Left kidney (tissue), 2 donors: ENCODE measurements around the gene CLEC4M. TPM values are rescaled to one million over a fixed set of nuclear protein-coding genes. Genes with fewer than 3 reads are reported as not detected.
"Not testable (repeated sequence)": the region's sequence is repeated elsewhere in the genome, so short reads cannot be mapped to it uniquely, and the experiment has no call there.

ENCODE experiments used
- DNase-seq: peaks from one replicate; pipeline ENCODE4 v3.0.0-alpha.2; 2013
- polyA plus RNA-seq: library from polyadenylated mRNA; unstranded; fragments of 120-200 nt; gene quantifications from one replicate; pipeline ENCODE4 v1.2.1, GENCODE V29; 2013; ENCODE audit not compliant: insufficient read length

Gene CLEC4M
- polyA plus RNA-seq, 1 donor: 1.8 TPM

- DNase-seq: no peak
These were observed 48.9 kb downstream of the CLEC4M start for GRCh38 chr19:7811989-7812388.

- DNase-seq: no peak
These were observed 52.3 kb downstream of the CLEC4M start for GRCh38 chr19:7815325-7815724.

GRCh38 chr19:7816040-7816439, 53.0 kb downstream of the CLEC4M start:
- not testable (repeated sequence) for DNase-seq

- no peak for DNase-seq
These were observed 54.8 kb downstream of the CLEC4M start for GRCh38 chr19:7817801-7818200.

GRCh38 chr19:7818806-7819205, 55.8 kb downstream of the CLEC4M start:
- no peak for DNase-seq

Other genes with a start within 250 kb of the CLEC4M start
- 34.6 TPM for gene ZNF358, start 247.1 kb upstream of the CLEC4M start, polyA plus RNA-seq
- 17.0 TPM for gene MCOLN1, start 240.6 kb upstream of the CLEC4M start, polyA plus RNA-seq
- 35.1 TPM for gene PNPLA6, start 227.5 kb upstream of the CLEC4M start, polyA plus RNA-seq
- 18.9 TPM for gene CAMSAP3, start 167.4 kb upstream of the CLEC4M start, polyA plus RNA-seq
- 29.4 TPM for gene XAB2, start 133.7 kb upstream of the CLEC4M start, polyA plus RNA-seq
- 114 TPM for gene PET100, start 133.4 kb upstream of the CLEC4M start, polyA plus RNA-seq
- 0.80 TPM for gene PCP2, start 129.5 kb upstream of the CLEC4M start, polyA plus RNA-seq
- gene STXBP2, start 126.1 kb upstream of the CLEC4M start, polyA plus RNA-seq: 74.5 TPM
- gene RETN, start 94.2 kb upstream of the CLEC4M start, polyA plus RNA-seq: 0.40 TPM
- not detected for gene MCEMP1, start 86.2 kb upstream of the CLEC4M start, polyA plus RNA-seq
- 34.1 TPM for gene TRAPPC5, start 82.4 kb upstream of the CLEC4M start, polyA plus RNA-seq
- gene FCER2, start 61.1 kb upstream of the CLEC4M start, polyA plus RNA-seq: not detected
- gene CLEC4G, start 31.1 kb upstream of the CLEC4M start, polyA plus RNA-seq: not detected
- 1.4 TPM for gene CD209, start 15.7 kb upstream of the CLEC4M start, polyA plus RNA-seq
- gene EVI5L, start 67.0 kb downstream of the CLEC4M start, polyA plus RNA-seq: 16.5 TPM
- gene PRR36, start 111.1 kb downstream of the CLEC4M start, polyA plus RNA-seq: 5.9 TPM
- gene LRRC8E, start 125.3 kb downstream of the CLEC4M start, polyA plus RNA-seq: 2.0 TPM
- 26.9 TPM for gene MAP2K7, start 140.6 kb downstream of the CLEC4M start, polyA plus RNA-seq
- 0.42 TPM for gene TGFBR3L, start 151.6 kb downstream of the CLEC4M start, polyA plus RNA-seq
- gene SNAPC2, start 157.1 kb downstream of the CLEC4M start, polyA plus RNA-seq: 12.6 TPM
- 12.6 TPM for gene CTXN1, start 162.9 kb downstream of the CLEC4M start, polyA plus RNA-seq
- 46.7 TPM for gene TIMM44, start 180.4 kb downstream of the CLEC4M start, polyA plus RNA-seq
- 85.3 TPM for gene ELAVL1, start 242.4 kb downstream of the CLEC4M start, polyA plus RNA-seq